Adrenal gland (tissue), 5 donors: ENCODE results near the gene NUDT15.

Experiments
- POLR2A ChIP-seq, 2 donors: fragments of 450-650 bp; IDR thresholded peaks; one replicate each; pipeline ENCODE4 v1.6.1; 2017; ENCODE audit warnings: antibody characterized with exemption in 2 of 2, mild to moderate bottlenecking in 2 of 2, moderate library complexity in 1 of 2
- TF ChIP-seq, protein P1 (sequence below), 6 experiments: fragments of 450-650 bp in 4 of 6; fragments of 200-600 bp in 2 of 6; sonication (generic) in 1 of 6; IDR thresholded peaks; 1 replicate in 5 of 6; 2 replicates in 1 of 6; pipeline versions ENCODE4 v1.5.1 to v1.8.0; 2016 to 2021; ENCODE audit warnings: antibody characterized with exemption in 6 of 6, mild to moderate bottlenecking in 2 of 6, moderate library complexity in 1 of 6
- donor health status: DM: no; HTN: no; CAD: no.

DNA sequence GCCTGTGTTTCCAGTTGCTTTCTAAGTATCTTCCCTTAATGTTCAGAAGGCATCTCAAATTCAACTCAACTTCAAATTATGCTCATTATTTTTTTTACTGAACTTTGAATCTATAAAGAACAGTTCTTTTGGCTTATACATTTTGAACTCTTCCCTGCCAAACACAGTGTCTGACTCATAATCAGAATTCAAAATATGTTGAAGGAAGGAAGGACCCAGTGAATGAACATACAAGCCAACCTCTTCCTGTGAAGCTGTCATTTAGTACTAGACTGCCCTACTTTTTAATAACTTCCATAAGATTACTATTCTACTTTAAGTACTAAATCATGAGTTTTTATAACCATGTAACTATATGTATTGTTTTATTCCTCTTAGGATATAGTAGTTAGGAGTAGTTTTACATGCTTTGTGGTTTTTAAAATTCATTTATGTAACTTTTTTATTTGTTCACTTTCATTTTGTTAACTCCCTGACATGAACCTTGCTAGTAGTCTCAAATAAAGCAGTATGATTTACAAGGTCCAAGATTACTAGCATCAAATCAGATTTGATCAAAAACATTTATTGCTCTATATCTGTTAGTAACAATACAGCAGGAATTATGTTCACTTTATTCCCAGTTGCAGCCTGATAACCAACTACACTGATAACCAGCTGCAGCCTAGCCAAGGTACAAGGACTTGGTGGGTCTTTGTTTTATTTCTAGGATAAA lies 6.4 kb downstream of the NUDT15 start:
- no peak for TF ChIP-seq POLR2A (IDR thresholded peaks at IDR 0.05)
- TF ChIP-seq, protein P1, sequence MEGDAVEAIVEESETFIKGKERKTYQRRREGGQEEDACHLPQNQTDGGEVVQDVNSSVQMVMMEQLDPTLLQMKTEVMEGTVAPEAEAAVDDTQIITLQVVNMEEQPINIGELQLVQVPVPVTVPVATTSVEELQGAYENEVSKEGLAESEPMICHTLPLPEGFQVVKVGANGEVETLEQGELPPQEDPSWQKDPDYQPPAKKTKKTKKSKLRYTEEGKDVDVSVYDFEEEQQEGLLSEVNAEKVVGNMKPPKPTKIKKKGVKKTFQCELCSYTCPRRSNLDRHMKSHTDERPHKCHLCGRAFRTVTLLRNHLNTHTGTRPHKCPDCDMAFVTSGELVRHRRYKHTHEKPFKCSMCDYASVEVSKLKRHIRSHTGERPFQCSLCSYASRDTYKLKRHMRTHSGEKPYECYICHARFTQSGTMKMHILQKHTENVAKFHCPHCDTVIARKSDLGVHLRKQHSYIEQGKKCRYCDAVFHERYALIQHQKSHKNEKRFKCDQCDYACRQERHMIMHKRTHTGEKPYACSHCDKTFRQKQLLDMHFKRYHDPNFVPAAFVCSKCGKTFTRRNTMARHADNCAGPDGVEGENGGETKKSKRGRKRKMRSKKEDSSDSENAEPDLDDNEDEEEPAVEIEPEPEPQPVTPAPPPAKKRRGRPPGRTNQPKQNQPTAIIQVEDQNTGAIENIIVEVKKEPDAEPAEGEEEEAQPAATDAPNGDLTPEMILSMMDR (IDR thresholded peaks at IDR 0.05) = no peak
